Activated CD4-positive, CD25-positive, alpha-beta regulatory T cell treated with anti-CD3 and anti-CD28 coated beads, Interleukin-2, amount 50 U/mL, for 72 hours (primary cell): ENCODE results near the gene BRAF.
"Not testable (repeated sequence)": the region's sequence is repeated elsewhere in the genome, so short reads cannot be mapped to it uniquely, and the experiment has no call there.

Experiments used
- DNase-seq: peaks from one replicate; pipeline ENCODE4 v3.0.0; 2021

The BRAF gene

GRCh38 chr7:140917258-140917657, 7.5 kb downstream of the BRAF start:
- DNase-seq, result no peak

- no peak for DNase-seq
Observed at GRCh38 chr7:140915935-140916555, 8.7 kb downstream of the BRAF start.

- no peak for DNase-seq
Observed at GRCh38 chr7:140914083-140914482, 10.6 kb downstream of the BRAF start.

- not testable (repeated sequence) for DNase-seq
Observed at GRCh38 chr7:140913596-140913928, 11.2 kb downstream of the BRAF start.

- no peak for DNase-seq
Observed at GRCh38 chr7:140911746-140912145, 13.0 kb downstream of the BRAF start.

GRCh38 chr7:140909476-140910161, 15.1 kb downstream of the BRAF start:
- DNase-seq, result no peak

GRCh38 chr7:140908361-140908760, 16.4 kb downstream of the BRAF start:
- no peak for DNase-seq

GRCh38 chr7:140903741-140904480, 20.8 kb downstream of the BRAF start:
- DNase-seq, result no peak

- DNase-seq, result no peak
Observed at GRCh38 chr7:140902303-140902953, 22.3 kb downstream of the BRAF start.

- DNase-seq, result no peak
Observed at GRCh38 chr7:140901941-140902302, 22.8 kb downstream of the BRAF start.

GRCh38 chr7:140899883-140900282, 24.8 kb downstream of the BRAF start:
- DNase-seq, result no peak

GRCh38 chr7:140898786-140899536, 25.8 kb downstream of the BRAF start:
- no peak for DNase-seq

GRCh38 chr7:140896996-140897395, 27.7 kb downstream of the BRAF start:
- no peak for DNase-seq

GRCh38 chr7:140889645-140890044, 35.1 kb downstream of the BRAF start:
- no peak for DNase-seq

- DNase-seq, result no peak
Observed at GRCh38 chr7:140889150-140889549, 35.6 kb downstream of the BRAF start.

GRCh38 chr7:140888087-140888486, 36.6 kb downstream of the BRAF start:
- no peak for DNase-seq

- DNase-seq, result no peak
Observed at GRCh38 chr7:140885735-140886334, 38.9 kb downstream of the BRAF start.

GRCh38 chr7:140883378-140883777, 41.4 kb downstream of the BRAF start:
- DNase-seq, result no peak

GRCh38 chr7:140882834-140883233, 41.9 kb downstream of the BRAF start:
- DNase-seq, result not testable (repeated sequence)

- no peak for DNase-seq
Observed at GRCh38 chr7:140881507-140882228, 43.1 kb downstream of the BRAF start.

GRCh38 chr7:140877249-140877524, 47.5 kb downstream of the BRAF start:
- DNase-seq, result no peak
